Measurements from ENCODE around the gene LACTBL1.
"Not testable (repeated sequence)": the region's sequence is repeated elsewhere in the genome, so short reads cannot be mapped to it uniquely, and the experiment has no call there.

Gene LACTBL1

DNA sequence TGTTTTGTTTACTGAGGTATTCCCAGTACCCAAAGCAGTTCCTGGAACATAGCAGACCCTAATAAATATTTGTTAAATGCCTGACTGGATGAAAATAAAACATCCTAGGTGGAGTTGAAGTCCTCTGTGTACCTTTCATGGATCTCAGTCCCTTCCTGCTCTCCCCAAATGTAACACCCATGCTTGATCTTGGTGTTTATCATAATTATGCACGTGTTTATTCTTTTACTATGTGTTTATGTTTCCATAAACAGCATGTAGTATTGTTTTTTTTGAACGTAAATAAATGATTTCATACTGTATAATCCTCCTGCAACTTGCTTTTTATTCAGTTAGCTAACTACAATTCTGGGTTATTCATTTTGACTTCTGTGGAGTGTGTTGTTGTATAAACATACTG is 4.8 kb downstream of the LACTBL1 start:
- DNase-seq (ENCODE audit: low read depth in 1 of 2, low spot score in 1 of 2): no peak
- in situ Hi-C loops (cut with HindIII; ENCODE audit: low pct_unique_long_range_greater_than_20kb, low sequenced_read_pairs): no loop called here
- TF ChIP-seq JUND (IDR thresholded peaks at IDR 0.05; ENCODE audit: low read depth): no peak

DNA sequence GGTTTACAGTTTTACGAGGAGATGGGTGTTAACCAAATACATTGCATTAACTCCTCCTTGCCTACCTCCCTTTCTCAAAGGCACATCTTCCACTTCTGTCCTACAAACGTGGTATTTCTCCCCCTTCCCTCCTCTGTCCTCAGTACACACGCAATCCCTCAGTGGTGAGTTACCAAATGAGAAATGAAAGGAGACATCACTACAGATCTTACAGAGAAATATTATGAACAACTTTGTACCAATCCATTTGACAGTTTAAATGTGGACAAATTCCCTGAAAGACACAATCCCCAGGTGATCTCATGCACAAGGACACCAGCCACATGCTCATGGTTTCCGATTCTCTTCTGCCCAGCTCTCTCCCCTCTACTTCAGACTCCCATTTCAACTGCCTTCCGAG is 6.4 kb downstream of the LACTBL1 start:
- TF ChIP-seq JUND (IDR thresholded peaks at IDR 0.05; ENCODE audit: low read depth): no peak
- DNase-seq (ENCODE audit: low read depth in 1 of 2, low spot score in 1 of 2): no peak
- in situ Hi-C loops (cut with HindIII; ENCODE audit: low pct_unique_long_range_greater_than_20kb, low sequenced_read_pairs): no loop called here

DNA sequence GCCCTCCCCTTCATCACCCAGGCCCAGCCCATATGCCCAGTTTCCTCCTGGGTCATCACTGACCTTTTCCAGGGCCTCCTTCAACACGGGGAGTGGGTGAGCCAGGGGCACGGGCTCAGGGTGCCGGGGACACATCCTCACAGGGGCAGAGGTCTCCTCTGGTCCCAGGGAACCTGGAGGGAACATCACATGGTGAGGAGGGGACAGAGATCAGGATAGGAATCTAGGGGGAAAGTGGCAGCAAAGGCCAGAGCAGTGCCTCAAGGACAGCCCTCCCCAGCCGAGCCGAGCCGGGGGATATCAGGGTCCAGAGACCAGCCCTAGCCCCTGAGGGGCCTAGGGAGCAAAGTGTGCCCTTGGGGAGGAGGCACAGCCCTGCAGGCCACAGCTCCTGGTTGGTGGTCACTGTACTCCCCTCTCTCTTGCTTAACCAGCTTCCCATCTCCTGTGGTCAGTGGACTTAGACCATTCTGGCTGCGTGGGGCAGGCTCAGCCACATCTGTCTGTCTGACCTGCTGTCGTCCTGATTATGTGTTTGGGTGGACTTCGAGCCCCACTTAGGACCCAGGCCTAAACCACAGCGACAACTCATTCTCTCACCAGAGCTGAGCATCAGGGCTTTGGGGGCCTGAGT is 9.5 kb downstream of the LACTBL1 start:
- in situ Hi-C loops (cut with HindIII; ENCODE audit: low pct_unique_long_range_greater_than_20kb, low sequenced_read_pairs): no loop called here
- TF ChIP-seq JUND (IDR thresholded peaks at IDR 0.05; ENCODE audit: low read depth): no peak
- no peak for DNase-seq (ENCODE audit: low read depth in 1 of 2, low spot score in 1 of 2)

DNA sequence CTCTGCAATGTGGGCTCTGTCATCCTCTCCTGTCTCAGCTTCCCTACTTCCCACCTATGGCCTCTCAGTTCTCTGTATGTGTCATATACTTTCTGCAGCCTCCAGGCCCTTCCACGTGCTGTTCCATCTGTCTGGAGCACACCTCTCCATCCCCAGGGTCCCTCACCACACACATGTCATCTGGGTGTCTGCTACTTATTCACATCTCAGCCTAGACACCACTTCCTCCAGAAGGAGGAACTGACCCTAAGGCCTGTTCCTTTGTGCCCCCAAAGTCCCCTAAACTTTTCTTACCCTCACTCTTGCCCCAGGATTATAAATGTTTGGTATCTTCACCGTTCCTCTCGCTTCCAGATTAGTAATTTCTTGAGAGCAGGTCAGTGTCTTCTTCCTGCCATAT is 10.1 kb downstream of the LACTBL1 start:
- in situ Hi-C loops (cut with HindIII; ENCODE audit: low pct_unique_long_range_greater_than_20kb, low sequenced_read_pairs): no loop called here
- no peak for TF ChIP-seq JUND (IDR thresholded peaks at IDR 0.05; ENCODE audit: low read depth)
- DNase-seq (ENCODE audit: low read depth in 1 of 2, low spot score in 1 of 2): no peak

DNA sequence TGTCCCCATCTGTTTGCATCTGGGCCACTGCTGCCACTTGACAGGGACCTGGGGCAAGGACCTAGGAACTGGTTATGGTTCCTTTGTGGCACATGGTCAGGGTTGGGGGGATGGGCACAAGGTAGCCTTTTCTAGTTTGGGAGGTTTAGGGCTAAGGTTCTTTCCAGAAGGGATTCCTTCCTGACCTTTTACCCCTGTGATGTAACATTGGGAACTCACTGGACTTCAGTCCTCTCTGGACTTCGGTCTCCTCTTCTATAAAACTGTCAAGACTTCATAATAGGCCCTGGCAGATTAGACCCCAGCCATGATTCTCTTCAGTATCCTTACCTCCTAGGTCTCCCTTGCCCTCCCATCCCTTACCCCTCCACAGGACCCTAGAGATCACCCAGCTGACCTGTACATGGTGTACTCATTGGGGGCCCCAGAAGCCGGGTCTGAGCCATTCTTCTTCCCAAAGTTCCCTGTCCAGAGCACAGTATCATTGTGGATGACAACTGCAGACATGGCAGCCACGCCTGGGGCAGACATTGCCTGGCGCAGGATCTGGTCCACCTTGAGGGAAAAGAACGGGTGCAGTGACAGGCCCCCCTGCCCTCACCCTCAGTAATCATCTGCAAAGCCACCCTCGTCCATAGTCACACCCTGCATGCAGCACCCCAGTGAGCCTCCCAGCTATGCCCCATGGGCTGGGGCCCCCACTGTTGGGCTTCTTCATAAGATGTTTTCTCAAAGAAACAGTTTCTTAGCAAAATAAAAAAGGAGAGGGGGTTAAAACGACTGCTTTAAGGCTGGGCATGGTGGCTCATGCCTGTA is 12.9 kb downstream of the LACTBL1 start:
- no peak for DNase-seq (ENCODE audit: low read depth in 1 of 2, low spot score in 1 of 2)
- TF ChIP-seq JUND (IDR thresholded peaks at IDR 0.05; ENCODE audit: low read depth): no peak
- in situ Hi-C loops (cut with HindIII; ENCODE audit: low pct_unique_long_range_greater_than_20kb, low sequenced_read_pairs): no loop called here

DNA sequence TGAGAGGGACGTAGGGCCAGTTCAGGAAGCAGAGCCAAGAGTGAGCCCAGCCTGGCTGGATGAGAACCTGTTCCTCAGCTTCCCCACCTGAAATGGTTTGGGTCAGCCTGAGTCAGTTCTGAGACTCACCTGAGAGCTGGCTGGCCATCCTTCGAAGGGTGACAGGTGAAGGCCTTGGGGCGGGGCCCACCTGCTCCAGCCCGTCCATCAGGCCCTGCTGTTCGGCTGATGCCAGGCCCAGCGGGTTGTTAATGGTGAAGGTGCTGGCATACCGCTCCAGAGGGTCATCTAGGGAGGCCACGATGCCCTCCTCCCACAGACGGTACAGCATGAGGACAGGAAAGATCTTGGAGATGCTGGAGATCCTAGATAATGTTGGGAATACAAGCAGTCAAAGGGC is 14.1 kb downstream of the LACTBL1 start:
- in situ Hi-C loops (cut with HindIII; ENCODE audit: low pct_unique_long_range_greater_than_20kb, low sequenced_read_pairs): no loop called here
- no peak for TF ChIP-seq JUND (IDR thresholded peaks at IDR 0.05; ENCODE audit: low read depth)
- no peak for DNase-seq (ENCODE audit: low read depth in 1 of 2, low spot score in 1 of 2)

DNA sequence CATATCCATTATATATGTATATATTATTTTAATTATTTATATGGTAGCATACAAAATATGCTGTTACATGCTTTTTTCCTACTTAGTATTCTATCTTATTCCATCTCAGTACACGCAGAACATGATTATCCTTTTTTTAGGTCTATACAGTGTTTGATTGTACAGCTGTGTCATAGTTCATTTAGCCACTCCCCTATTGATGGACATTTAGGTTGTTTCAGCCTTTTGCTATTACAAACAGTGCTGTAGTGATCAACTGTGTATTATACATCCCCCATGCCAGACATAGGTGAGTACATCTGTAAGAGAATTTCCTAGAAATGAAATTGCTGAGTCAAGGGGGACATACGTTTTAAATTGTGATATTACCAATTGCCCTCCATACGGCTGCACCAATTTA is 15.6 kb downstream of the LACTBL1 start:
- DNase-seq (ENCODE audit: low read depth in 1 of 2, low spot score in 1 of 2): no peak
- in situ Hi-C loops (cut with HindIII; ENCODE audit: low pct_unique_long_range_greater_than_20kb, low sequenced_read_pairs): no loop called here
- TF ChIP-seq JUND (IDR thresholded peaks at IDR 0.05; ENCODE audit: low read depth): no peak

DNA sequence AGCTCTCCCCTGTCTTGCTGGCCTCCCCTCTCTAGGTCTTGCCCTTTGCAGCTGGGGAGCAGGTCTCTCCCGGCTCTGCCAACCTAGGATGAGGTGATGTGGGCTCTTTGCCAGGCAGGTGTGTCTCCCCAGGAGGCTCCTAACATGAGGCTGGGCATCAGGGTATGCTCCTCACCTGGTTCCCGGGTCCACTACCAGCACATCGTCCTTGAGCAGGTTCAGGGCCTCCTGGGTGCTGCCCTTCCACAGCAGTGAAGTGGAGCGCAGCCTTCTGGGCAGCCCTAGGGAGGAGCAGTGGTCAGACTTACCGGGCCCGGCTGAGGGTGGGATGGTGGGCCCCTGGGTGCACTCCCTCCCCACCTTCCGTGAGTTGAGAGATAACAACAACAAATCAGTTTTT is 17.5 kb downstream of the LACTBL1 start:
- TF ChIP-seq JUND (IDR thresholded peaks at IDR 0.05; ENCODE audit: low read depth): no peak
- DNase-seq (ENCODE audit: low read depth in 1 of 2, low spot score in 1 of 2): no peak
- in situ Hi-C loops (cut with HindIII; ENCODE audit: low pct_unique_long_range_greater_than_20kb, low sequenced_read_pairs): no loop called here

DNA sequence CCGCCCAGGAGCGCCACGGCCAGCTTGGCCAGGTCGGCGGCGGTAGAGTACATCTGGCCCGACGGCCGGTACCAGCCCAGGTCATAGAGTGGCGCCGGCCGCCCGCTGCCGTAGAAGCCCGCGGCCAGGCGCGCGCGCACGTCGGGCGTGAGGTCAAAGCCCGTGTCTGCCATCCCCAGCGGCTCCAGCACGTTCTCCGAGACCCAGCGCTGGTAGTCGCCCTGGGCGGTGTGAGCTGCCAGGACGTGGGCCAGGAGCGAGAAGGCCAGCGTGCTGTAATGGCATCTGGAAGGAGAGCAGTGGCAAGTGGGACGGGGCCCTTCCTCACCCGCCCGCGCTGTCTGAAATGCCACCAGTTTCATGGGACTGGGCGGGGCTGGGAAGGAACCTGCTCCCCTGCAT is 18.9 kb downstream of the LACTBL1 start:
- no peak for DNase-seq (ENCODE audit: low read depth in 1 of 2, low spot score in 1 of 2)
- in situ Hi-C loops (cut with HindIII; ENCODE audit: low pct_unique_long_range_greater_than_20kb, low sequenced_read_pairs): no loop called here
- TF ChIP-seq JUND (IDR thresholded peaks at IDR 0.05; ENCODE audit: low read depth): no peak

DNA sequence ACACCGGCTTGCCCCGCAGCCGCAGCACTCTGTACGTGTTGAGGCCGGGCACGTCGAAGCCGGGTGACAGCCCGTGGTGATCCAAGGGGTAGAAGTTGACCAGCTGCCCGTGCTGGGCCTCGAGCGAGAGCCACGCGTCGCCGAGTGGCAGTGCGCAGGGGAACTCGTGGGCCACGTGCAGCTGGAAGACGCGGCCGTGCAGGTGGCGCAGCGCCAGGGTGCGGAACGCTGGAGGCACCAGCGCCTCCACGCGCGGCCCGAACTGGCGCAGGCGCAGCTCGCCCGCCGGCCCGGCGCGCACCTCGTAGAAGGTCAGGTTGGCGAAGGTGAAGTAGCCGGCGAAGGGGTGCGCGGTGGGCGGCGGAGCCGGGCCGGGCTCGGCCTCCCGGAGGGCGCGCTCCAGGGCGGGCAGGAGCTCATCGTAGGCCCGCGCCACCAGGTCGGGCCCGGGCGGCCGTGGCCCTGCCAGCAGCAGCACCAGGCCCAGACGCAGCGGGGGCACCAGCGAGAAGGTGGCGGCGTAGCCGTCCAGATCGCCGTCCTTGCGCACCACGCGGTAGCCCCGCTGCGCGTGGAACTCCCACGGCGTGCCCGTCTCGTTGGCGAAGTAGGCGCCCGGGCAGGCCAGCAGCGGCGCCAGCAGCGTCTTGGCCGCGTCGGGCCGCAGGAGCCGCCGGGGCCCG is 19.5 kb downstream of the LACTBL1 start:
- in situ Hi-C loops (cut with HindIII; ENCODE audit: low pct_unique_long_range_greater_than_20kb, low sequenced_read_pairs): no loop called here
- DNase-seq (ENCODE audit: low read depth in 1 of 2, low spot score in 1 of 2): no peak
- no peak for TF ChIP-seq JUND (IDR thresholded peaks at IDR 0.05; ENCODE audit: low read depth)

DNA sequence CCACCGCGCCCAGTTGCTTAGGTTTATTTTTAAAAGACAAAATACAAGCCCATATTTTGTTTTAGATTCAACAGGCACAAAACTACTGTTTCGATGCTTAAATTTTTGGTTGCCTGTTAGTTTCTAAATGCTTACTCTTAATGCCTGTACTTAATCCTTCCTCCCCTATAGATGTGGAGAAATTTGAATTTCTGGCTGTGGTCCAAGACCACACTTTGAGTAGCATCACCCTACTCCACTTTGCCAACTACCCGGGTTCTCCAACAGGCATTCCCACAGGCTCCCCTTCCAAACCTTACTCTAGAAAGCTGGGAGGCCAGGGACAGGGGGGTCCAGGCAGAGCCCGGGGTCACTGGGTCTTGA is 20.0 kb downstream of the LACTBL1 start:
- in situ Hi-C loops (cut with HindIII; ENCODE audit: low pct_unique_long_range_greater_than_20kb, low sequenced_read_pairs): no loop called here
- DNase-seq (ENCODE audit: low read depth in 1 of 2, low spot score in 1 of 2): no peak
- TF ChIP-seq JUND (IDR thresholded peaks at IDR 0.05; ENCODE audit: low read depth): no peak

DNA sequence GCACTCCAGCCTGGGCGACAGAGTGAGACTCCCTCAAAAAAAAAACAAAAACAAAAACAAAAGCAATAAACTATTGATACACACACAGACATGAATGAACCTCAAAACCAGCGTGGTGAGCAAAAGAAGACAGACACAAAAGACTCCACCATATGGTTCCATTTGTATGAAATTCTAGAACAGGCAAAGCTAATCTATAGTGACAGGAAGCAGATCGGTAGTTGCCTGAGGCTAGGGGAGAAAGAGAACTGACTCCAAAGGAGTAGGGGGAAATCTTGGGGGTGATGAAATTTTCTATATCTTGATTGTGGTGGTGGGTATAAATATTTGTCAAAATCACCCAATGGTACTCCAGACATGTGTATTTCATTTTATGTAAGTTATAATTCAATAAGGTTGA is 20.9 kb downstream of the LACTBL1 start:
- in situ Hi-C loops (cut with HindIII; ENCODE audit: low pct_unique_long_range_greater_than_20kb, low sequenced_read_pairs): no loop called here
- TF ChIP-seq JUND (IDR thresholded peaks at IDR 0.05; ENCODE audit: low read depth): no peak
- no peak for DNase-seq (ENCODE audit: low read depth in 1 of 2, low spot score in 1 of 2)

DNA sequence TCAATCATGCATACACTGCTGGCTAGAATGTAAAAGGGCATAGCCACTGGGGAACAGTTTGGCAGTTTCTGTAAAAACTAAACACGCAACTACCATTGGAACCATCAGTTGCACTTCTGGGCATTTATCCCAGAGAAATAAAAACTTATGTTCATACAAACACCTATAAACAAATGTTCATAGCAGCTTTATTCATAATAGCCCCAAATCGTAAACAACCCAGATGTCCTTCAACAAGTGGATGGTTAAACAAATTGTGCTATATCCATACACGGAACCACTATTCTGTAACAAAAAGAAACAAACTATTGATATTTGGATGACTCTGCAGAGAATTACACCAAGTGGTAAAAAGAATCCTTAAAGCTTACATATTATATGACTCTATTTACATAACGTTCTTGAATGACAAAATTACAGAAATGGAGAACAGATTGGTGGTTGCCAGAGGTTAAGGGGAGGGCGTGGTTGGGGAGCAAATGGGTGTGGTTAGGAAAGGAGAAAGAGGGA is 22.8 kb downstream of the LACTBL1 start:
- DNase-seq (ENCODE audit: low read depth in 1 of 2, low spot score in 1 of 2): no peak
- in situ Hi-C loops (cut with HindIII; ENCODE audit: low pct_unique_long_range_greater_than_20kb, low sequenced_read_pairs): no loop called here
- TF ChIP-seq JUND (IDR thresholded peaks at IDR 0.05; ENCODE audit: low read depth): no peak

DNA sequence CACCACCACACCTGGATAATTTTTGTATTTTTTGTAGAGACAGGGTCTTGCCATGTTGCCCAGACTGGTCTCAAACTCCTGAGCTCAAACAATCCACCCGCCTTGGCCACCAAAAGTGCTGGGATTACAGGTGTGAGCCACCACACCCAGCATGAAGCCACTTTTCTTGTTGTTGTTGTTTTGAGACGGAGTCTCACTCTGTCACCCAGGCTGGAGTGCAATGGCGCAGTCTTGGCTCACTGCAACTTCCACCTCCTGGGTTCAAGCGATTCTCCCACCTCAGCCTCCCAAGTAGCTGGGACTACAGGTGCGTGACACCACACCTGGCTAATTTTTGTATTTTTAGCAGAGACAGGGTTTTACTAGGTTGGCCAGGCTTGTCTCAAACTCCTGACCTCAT is 27.5 kb downstream of the LACTBL1 start:
- in situ Hi-C loops (cut with HindIII; ENCODE audit: low pct_unique_long_range_greater_than_20kb, low sequenced_read_pairs); DNase-seq (ENCODE audit: low read depth in 1 of 2, low spot score in 1 of 2): not testable (repeated sequence)

Data from T47D (cell line).